Smooth muscle cell (in vitro differentiated cells): Measurements from ENCODE around the gene DZIP1. TPM values are rescaled to one million over a fixed set of nuclear protein-coding genes. Genes with fewer than 3 reads are reported as not detected.

ENCODE experiments used
- DNase-seq: peaks from one replicate; lab custom pipeline; 2025; ENCODE audit not compliant: unreplicated experiment; lab: John Stamatoyannopoulos, UW
- H2AFZ ChIP-seq: fragments of 200-600 bp; sonication (generic); 2 replicates; pipeline ENCODE4 v1.6.0; 2016; ENCODE audit warnings: antibody characterized with exemption, low read depth, mild to moderate bottlenecking
- H3F3A ChIP-seq: fragments of 200-600 bp; sonication (generic); 2 replicates; pipeline ENCODE4 v1.6.0; 2017; ENCODE audit warnings: antibody characterized with exemption, low read depth
- H3K27ac ChIP-seq: fragments of 200-600 bp; sonication (generic); 2 replicates; pipeline ENCODE4 v1.5.1; 2016; ENCODE audit warnings: low read depth, mild to moderate bottlenecking
- H3K27me3 ChIP-seq: fragments of 200-600 bp; sonication (generic); 2 replicates; pipeline ENCODE4 v1.6.1; 2016; ENCODE audit warnings: low read depth, mild to moderate bottlenecking
- H3K36me3 ChIP-seq: fragments of 200-600 bp; sonication (generic); 2 replicates; pipeline ENCODE4 v1.5.1; 2016; ENCODE audit warnings: low read depth
- H3K4me1 ChIP-seq: fragments of 200-600 bp; sonication (generic); 2 replicates; pipeline ENCODE4 v1.5.1; 2016; ENCODE audit warnings: low read depth
- H3K4me2 ChIP-seq: fragments of 200-600 bp; sonication (generic); 2 replicates; pipeline ENCODE4 v1.6.0; 2016; ENCODE audit warnings: mild to moderate bottlenecking
- H3K4me3 ChIP-seq: fragments of 200-600 bp; sonication (generic); 2 replicates; pipeline ENCODE4 v1.5.1; 2016; ENCODE audit warnings: mild to moderate bottlenecking
- H3K79me2 ChIP-seq: fragments of 200-600 bp; sonication (generic); 2 replicates; pipeline ENCODE4 v1.6.0; 2016; ENCODE audit warnings: low read depth, mild to moderate bottlenecking
- H3K9ac ChIP-seq: fragments of 200-600 bp; sonication (generic); 2 replicates; pipeline ENCODE4 v1.6.0; 2016; ENCODE audit warnings: low read depth
- H3K9me3 ChIP-seq: fragments of 200-600 bp; sonication (generic); replicated peaks from 2 replicates; pipeline ENCODE4 v1.5.1; 2016; ENCODE audit warnings: low read depth
- H4K20me1 ChIP-seq: fragments of 200-600 bp; sonication (generic); 2 replicates; pipeline ENCODE4 v1.6.0; 2016; ENCODE audit warnings: low read depth
- CTCF ChIP-seq: fragments of 200-600 bp; sonication (generic); IDR thresholded peaks from 2 replicates; pipeline ENCODE4 v1.5.1; 2017; ENCODE audit warnings: borderline replicate concordance, mild to moderate bottlenecking, antibody characterized with exemption; ENCODE audit not compliant: insufficient read depth, poor library complexity, severe bottlenecking
- WGBS: methylation state at CpG from one replicate; pipeline ENCODE4 v1.1.7; 2016; ENCODE audit warnings: low lambda C conversion rate; 5-methylcytosine and 5-hydroxymethylcytosine counted together
- polyA plus RNA-seq: library from polyadenylated mRNA; unstranded; fragments of >200 nt; fragmentation: Nextera tagmentation; extraction: Ambion mirVana; gene quantifications from 2 replicates; pipeline ENCODE4 v1.2.1, GENCODE V29; 2016
- total RNA-seq: library from RNA; depleted of rRNA; stranded (reverse); fragments of >200 nt; gene quantifications from 2 replicates; pipeline ENCODE4 v1.2.3, GENCODE V29; 2014

DZIP1 gene
- total and polyA plus RNA-seq, 2 experiments from 2014 or later: 15.2 to 23.6 TPM

- Histone ChIP-seq H2AFZ (no peak overlapping the region), H3K27me3 (no peaks in the 10 kb centered on the region), H3F3A (no peaks in the 10 kb centered on the region), H3K36me3 (peaks cover 13% of the 10 kb centered on the region), H3K9ac (no peak overlapping the region), H3K27ac (no peak overlapping the region), H4K20me1 (peaks cover 6% of the 10 kb centered on the region), H3K79me2 (no peaks in the 10 kb centered on the region), H3K4me3 (no peak overlapping the region), H3K9me3 (no peaks in the 10 kb centered on the region), H3K4me1 (no peaks in the 10 kb centered on the region), H3K4me2 (no peak overlapping the region)
- DNase-seq: no peak
- no peak for TF ChIP-seq CTCF
- 96% methylated on average over 1 of the region's 1 CpG for WGBS
Observed at GRCh38 chr13:95627590-95627989, 16.9 kb downstream of the DZIP1 start.

- H3K27me3 ChIP-seq: no peaks in the 10 kb centered on the region
- H3K36me3 ChIP-seq: peaks cover 13% of the 10 kb centered on the region
- peaks cover 6% of the 10 kb centered on the region for H4K20me1 ChIP-seq
- no peak overlapping the region for H3K9ac ChIP-seq
- H3K27ac ChIP-seq: no peak overlapping the region
- no peaks in the 10 kb centered on the region for H3F3A ChIP-seq
- no peaks in the 10 kb centered on the region for H3K79me2 ChIP-seq
- no peaks in the 10 kb centered on the region for H3K4me1 ChIP-seq
- no peak for TF ChIP-seq CTCF
- H2AFZ ChIP-seq: no peak overlapping the region
- no peak for DNase-seq
- H3K4me2 ChIP-seq: no peak overlapping the region
- no peaks in the 10 kb centered on the region for H3K9me3 ChIP-seq
- H3K4me3 ChIP-seq: no peak overlapping the region
Observed at GRCh38 chr13:95626768-95627167, 17.7 kb downstream of the DZIP1 start.

DNA sequence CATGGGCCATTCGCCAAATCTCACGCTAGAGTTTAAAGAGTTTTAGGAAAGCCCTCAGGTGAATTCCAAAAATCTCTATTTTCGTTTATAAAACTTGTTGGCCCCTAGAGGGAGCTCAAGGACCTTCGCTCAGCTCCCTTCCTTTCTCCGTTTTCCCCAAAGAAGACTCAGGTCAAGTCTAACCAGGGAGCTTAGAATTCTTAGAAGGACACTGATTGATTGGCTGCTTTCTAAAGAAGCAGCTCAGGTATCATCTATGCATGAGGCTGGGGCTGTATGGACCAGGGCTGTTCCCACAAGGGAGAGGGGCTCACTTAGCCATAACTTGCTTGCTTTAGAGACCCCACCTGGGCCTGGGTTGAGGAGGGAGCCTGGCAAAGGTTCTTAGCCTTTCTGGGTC, 20.5 kb downstream of the DZIP1 start:
- Histone ChIP-seq H2AFZ (no peak overlapping the region), H3K4me3 (no peak overlapping the region), H4K20me1 (peaks cover 6% of the 10 kb centered on the region), H3K27ac (no peak overlapping the region), H3K4me2 (no peak overlapping the region), H3K9ac (no peak overlapping the region), H3F3A (no peaks in the 10 kb centered on the region), H3K9me3 (no peaks in the 10 kb centered on the region), H3K79me2 (no peaks in the 10 kb centered on the region), H3K36me3 (peaks cover 11% of the 10 kb centered on the region), H3K27me3 (no peaks in the 10 kb centered on the region), H3K4me1 (no peaks in the 10 kb centered on the region)
- no peak for DNase-seq
- WGBS: 35% methylated on average over 5 of the region's 5 CpGs
- TF ChIP-seq CTCF: peak; percentile 64

DNA sequence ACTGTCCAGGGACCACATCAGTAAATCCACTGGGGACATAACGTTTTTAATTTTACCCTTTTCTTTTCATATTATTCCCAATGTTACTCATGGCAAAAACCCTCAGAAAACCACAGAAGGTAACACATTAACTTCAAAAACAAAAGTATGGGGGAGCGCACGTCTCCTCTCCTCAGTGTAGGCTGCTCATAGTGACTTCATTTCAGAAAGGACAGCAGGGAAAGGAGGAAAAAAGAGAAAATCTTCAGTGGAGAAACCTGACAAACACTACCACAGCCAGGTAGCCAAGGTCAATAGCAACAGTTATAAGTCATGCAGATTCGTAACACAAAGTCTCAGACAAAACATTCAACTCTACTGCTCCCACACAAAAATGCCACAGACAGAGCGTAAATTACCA, 21.4 kb downstream of the DZIP1 start:
- Histone ChIP-seq H3K4me3 (no peak overlapping the region), H3K36me3 (peaks cover 17% of the 10 kb centered on the region), H3K27me3 (no peaks in the 10 kb centered on the region), H3K9me3 (no peaks in the 10 kb centered on the region), H3K79me2 (no peaks in the 10 kb centered on the region), H2AFZ (no peak overlapping the region), H3F3A (no peaks in the 10 kb centered on the region), H3K4me1 (no peaks in the 10 kb centered on the region), H3K27ac (no peak overlapping the region), H4K20me1 (peaks cover 9% of the 10 kb centered on the region), H3K4me2 (no peak overlapping the region), H3K9ac (no peak overlapping the region)
- no peak for DNase-seq
- TF ChIP-seq CTCF: no peak
- 54% methylated on average over 5 of the region's 5 CpGs for WGBS
